ENCODE measurements around the gene TXNRD2. TPM values are rescaled to one million over a fixed set of nuclear protein-coding genes. Genes with fewer than 3 reads are reported as not detected.

The TXNRD2 gene
- total RNA-seq, 1 experiment from 2014 or later = 39.9 TPM

- no peaks in the 10 kb centered on the region for H3K9me3 Mint-ChIP-seq (ENCODE audit: unreplicated experiment)
- H3K27me3 Mint-ChIP-seq (ENCODE audit: insufficient read depth, unreplicated experiment) = no peaks in the 10 kb centered on the region
- H3K4me3 Mint-ChIP-seq (ENCODE audit: unreplicated experiment) = no peak overlapping the region
- DNase-seq (ENCODE audit: unreplicated experiment) = no peak
- ChIA-PET POLR2A (interaction anchor here (1.2 kb wide), 1 partner anchor 8 kb away, joined by 3 read pairs; no protein-coding TSS in a partner anchor), CTCF (no interaction called here)
- no TSS peak for BruUV-seq (replicated peaks)
- TF ChIP-seq CTCF (IDR thresholded peaks at IDR 0.05; ENCODE audit: unreplicated experiment) = no peak
- intact Hi-C loops (cut with micrococcal nuclease) = no loop called here
- H3K4me1 Mint-ChIP-seq (ENCODE audit: insufficient read depth, unreplicated experiment) = peaks cover 15% of the 10 kb centered on the region
- peaks cover 28% of the 10 kb centered on the region for H3K36me3 Mint-ChIP-seq (ENCODE audit: insufficient read depth, unreplicated experiment)
- no peak overlapping the region for H3K27ac Mint-ChIP-seq (ENCODE audit: low read depth, unreplicated experiment)
Measured at GRCh38 chr22:19895160-19895849, 46.3 kb downstream of the TXNRD2 start.

- Mint-ChIP-seq H3K36me3 (ENCODE audit: insufficient read depth, unreplicated experiment) (peaks cover 20% of the 10 kb centered on the region), H3K9me3 (ENCODE audit: unreplicated experiment) (no peaks in the 10 kb centered on the region), H3K27ac (ENCODE audit: low read depth, unreplicated experiment) (no peak overlapping the region), H3K27me3 (ENCODE audit: insufficient read depth, unreplicated experiment) (no peaks in the 10 kb centered on the region), H3K4me3 (ENCODE audit: unreplicated experiment) (no peak overlapping the region), H3K4me1 (ENCODE audit: insufficient read depth, unreplicated experiment) (peaks cover 15% of the 10 kb centered on the region)
- no peak for DNase-seq (ENCODE audit: unreplicated experiment)
- POLR2A ChIA-PET = no interaction called here
- CTCF ChIA-PET = interaction anchor here (0.9 kb wide), 1 partner anchor 17 kb away, joined by 3 read pairs; no protein-coding TSS in a partner anchor
- no TSS peak for BruUV-seq (replicated peaks)
- intact Hi-C loops (cut with micrococcal nuclease) = no loop called here
- no peak for TF ChIP-seq CTCF (IDR thresholded peaks at IDR 0.05; ENCODE audit: unreplicated experiment)
Measured at GRCh38 chr22:19893363-19893762, 48.3 kb downstream of the TXNRD2 start.

- no TSS peak for BruUV-seq (replicated peaks)
- Mint-ChIP-seq H3K4me1 (ENCODE audit: insufficient read depth, unreplicated experiment) (peaks cover 15% of the 10 kb centered on the region), H3K4me3 (ENCODE audit: unreplicated experiment) (no peak overlapping the region), H3K36me3 (ENCODE audit: insufficient read depth, unreplicated experiment) (peaks cover 20% of the 10 kb centered on the region), H3K9me3 (ENCODE audit: unreplicated experiment) (no peaks in the 10 kb centered on the region), H3K27me3 (ENCODE audit: insufficient read depth, unreplicated experiment) (no peaks in the 10 kb centered on the region), H3K27ac (ENCODE audit: low read depth, unreplicated experiment) (no peak overlapping the region)
- no peak for TF ChIP-seq CTCF (IDR thresholded peaks at IDR 0.05; ENCODE audit: unreplicated experiment)
- ChIA-PET POLR2A (interaction anchor here (1.3 kb wide), 1 partner anchor 38 kb away, joined by 10 read pairs; the partner anchor contains the start of genes GNB1L and RTL10), CTCF (interaction anchor here (0.9 kb wide), 1 partner anchor 18 kb away, joined by 3 read pairs; no protein-coding TSS in a partner anchor)
- DNase-seq (ENCODE audit: unreplicated experiment) = no peak
- intact Hi-C loops (cut with micrococcal nuclease) = no loop called here
Measured at GRCh38 chr22:19892925-19893324, 48.7 kb downstream of the TXNRD2 start.

- CTCF ChIA-PET = interaction anchor here (0.6 to 0.9 kb wide), 5 partner anchors 18 to 162 kb away, joined by 3 to 5 read pairs (median 3); no protein-coding TSS in a partner anchor
- Mint-ChIP-seq H3K4me1 (ENCODE audit: insufficient read depth, unreplicated experiment) (peaks cover 15% of the 10 kb centered on the region), H3K36me3 (ENCODE audit: insufficient read depth, unreplicated experiment) (peaks cover 20% of the 10 kb centered on the region), H3K27ac (ENCODE audit: low read depth, unreplicated experiment) (peak overlapping the region; percentile 23), H3K27me3 (ENCODE audit: insufficient read depth, unreplicated experiment) (no peaks in the 10 kb centered on the region), H3K4me3 (ENCODE audit: unreplicated experiment) (no peak overlapping the region), H3K9me3 (ENCODE audit: unreplicated experiment) (no peaks in the 10 kb centered on the region)
- intact Hi-C loops (cut with micrococcal nuclease) = no loop called here
- POLR2A ChIA-PET = interaction anchor here (0.6 to 1.3 kb wide), 4 partner anchors 10 to 372 kb away, joined by 3 to 10 read pairs (median 3); partner anchors contain the start of genes GNB1L and RTL10
- DNase-seq (ENCODE audit: unreplicated experiment) = peak; percentile 41
- TF ChIP-seq CTCF (IDR thresholded peaks at IDR 0.05; ENCODE audit: unreplicated experiment) = no peak
- no TSS peak for BruUV-seq (replicated peaks)
Measured at GRCh38 chr22:19892257-19892879, 49.2 kb downstream of the TXNRD2 start.
